Uterus (tissue), 4 donors: ENCODE results near the gene ZNF521. TPM values are rescaled to one million over a fixed set of nuclear protein-coding genes. Genes with fewer than 3 reads are reported as not detected.

Experiments
- DNase-seq, 2 donors: peaks; one replicate each; pipeline ENCODE4 v3.0.0-alpha.2; 2019 to 2020
- H3K27ac ChIP-seq, 2 donors: fragments of 200-600 bp; sonication (generic); 1 replicate in 1 of 2; 2 replicates in 1 of 2; pipeline ENCODE4 v1.5.1; 2016 to 2018
- H3K27me3 ChIP-seq, 2 donors: fragments of 200-600 bp; sonication (generic); one replicate each; pipeline ENCODE4 v1.5.1; 2018 to 2019; ENCODE audit warnings: control low read depth in 1 of 2
- H3K36me3 ChIP-seq, 2 donors: fragments of 200-600 bp; sonication (generic); one replicate each; pipeline ENCODE4 v1.5.1; 2019; ENCODE audit warnings: control low read depth in 1 of 2
- H3K4me1 ChIP-seq, 2 donors: fragments of 200-600 bp; sonication (generic); one replicate each; pipeline ENCODE4 v1.5.1; 2018 to 2019; ENCODE audit warnings: control low read depth in 1 of 2
- H3K4me3 ChIP-seq, 2 donors: fragments of 200-600 bp; sonication (generic); 1 replicate in 1 of 2; 2 replicates in 1 of 2; pipeline ENCODE4 v1.5.1; 2018 to 2019; ENCODE audit warnings: mild to moderate bottlenecking in 1 of 2
- H3K9me3 ChIP-seq, 2 donors: fragments of 200-600 bp; sonication (generic); one replicate each; pipeline ENCODE4 v1.5.1; 2019; ENCODE audit warnings: control low read depth in 1 of 2
- CTCF ChIP-seq, 4 experiments: fragments of 200-600 bp in 2 of 4; fragments of 450-650 bp in 2 of 4; sonication (generic) in 2 of 4; IDR thresholded peaks; one replicate each; pipeline ENCODE4 v1.5.1; 2016 to 2019; ENCODE audit warnings: antibody characterized with exemption in 4 of 4, mild to moderate bottlenecking in 2 of 4, moderate library complexity in 1 of 4
- POLR2A ChIP-seq, 2 donors: fragments of 450-650 bp; IDR thresholded peaks; one replicate each; pipeline ENCODE4 v1.6.1; 2016; ENCODE audit warnings: antibody characterized with exemption in 2 of 2, mild to moderate bottlenecking in 1 of 2, moderate library complexity in 1 of 2
- intact Hi-C: fragments of 100-400 bp; cut with DNase I; formaldehyde crosslinking; loops from one replicate; pipeline ENCODE4 v1.15.1; 2023; ENCODE audit warnings: low total_unique reads
- total RNA-seq, 4 donors: library from RNA; depleted of rRNA in 3 of 4; stranded (reverse); fragments of >200 nt in 3 of 4; gene quantifications; one replicate each; pipeline versions ENCODE4 v1.1.0 to v1.2.4, GENCODE V29; 2014 to 2023
- donor health status: DM: yes; HTN: yes; CAD: no.

Gene ZNF521
- total RNA-seq, 4 donors from 2014 or later = 47.4 to 116 (median 72.8) TPM

GRCh38 chr18:25352629-25353005 is 651 bp upstream of the ZNF521 start:
- intact Hi-C loops = no loop called here
- no peaks in the 10 kb centered on the region for H3K4me1 ChIP-seq

DNA sequence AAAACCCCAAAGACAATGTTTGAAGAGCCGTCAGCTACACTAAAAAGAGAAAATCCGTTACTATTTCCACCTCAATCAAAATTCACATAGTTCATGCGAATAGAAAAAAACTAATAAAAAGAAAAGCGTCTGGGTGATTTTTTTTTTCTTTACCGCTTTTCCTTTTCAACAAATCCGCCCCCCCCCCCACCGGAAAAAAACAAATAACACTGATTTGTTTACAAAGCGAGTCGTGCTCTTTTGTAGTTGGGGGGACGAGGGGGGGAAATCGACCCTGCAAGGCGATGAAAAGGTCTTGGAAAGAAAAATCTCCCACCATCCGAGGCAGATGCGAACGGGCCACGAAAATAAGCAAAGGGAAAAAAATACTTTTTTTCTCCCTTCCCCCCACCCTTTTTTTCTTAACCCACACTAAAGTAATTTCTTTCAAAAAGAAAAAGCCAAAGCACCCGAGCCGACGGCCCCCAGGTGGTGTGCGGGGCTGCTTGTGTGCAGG is 638 bp downstream of the ZNF521 start:
- DNase-seq = peak in 1 of 2 donors; percentile 29
- H3K9me3 ChIP-seq = no peaks in the 10 kb centered on the region
- no peaks in the 10 kb centered on the region for H3K4me1 ChIP-seq
- H3K36me3 ChIP-seq = no peaks in the 10 kb centered on the region
- peak overlapping the region; percentile 55 to 60 for H3K4me3 ChIP-seq
- H3K27me3 ChIP-seq = no peaks in the 10 kb centered on the region
- TF ChIP-seq CTCF (IDR thresholded peaks at IDR 0.05) (no peak), POLR2A (IDR thresholded peaks at IDR 0.05) (no peak)
- intact Hi-C loops = no loop called here
- peak overlapping the region; percentile 95 for H3K27ac ChIP-seq

More at GRCh38 chr18:25352629-25353005, 651 bp upstream of the ZNF521 start:
- peak overlapping the region; percentile 18 to 41 for H3K4me3 ChIP-seq
- TF ChIP-seq POLR2A (IDR thresholded peaks at IDR 0.05) = no peak
- TF ChIP-seq CTCF (IDR thresholded peaks at IDR 0.05) = no peak
- no peaks in the 10 kb centered on the region for H3K9me3 ChIP-seq
- no peak for DNase-seq
- peak overlapping the region; percentile 61 to 95 for H3K27ac ChIP-seq
- H3K36me3 ChIP-seq = no peaks in the 10 kb centered on the region
- H3K27me3 ChIP-seq = no peaks in the 10 kb centered on the region

GRCh38 chr18:25350489-25351251 is 1.3 kb downstream of the ZNF521 start:
- TF ChIP-seq CTCF (IDR thresholded peaks at IDR 0.05) (no peak), POLR2A (IDR thresholded peaks at IDR 0.05) (peak in 1 of 2 donors; percentile 49)
- intact Hi-C loops = no loop called here
- H3K9me3 ChIP-seq = no peaks in the 10 kb centered on the region

DNA sequence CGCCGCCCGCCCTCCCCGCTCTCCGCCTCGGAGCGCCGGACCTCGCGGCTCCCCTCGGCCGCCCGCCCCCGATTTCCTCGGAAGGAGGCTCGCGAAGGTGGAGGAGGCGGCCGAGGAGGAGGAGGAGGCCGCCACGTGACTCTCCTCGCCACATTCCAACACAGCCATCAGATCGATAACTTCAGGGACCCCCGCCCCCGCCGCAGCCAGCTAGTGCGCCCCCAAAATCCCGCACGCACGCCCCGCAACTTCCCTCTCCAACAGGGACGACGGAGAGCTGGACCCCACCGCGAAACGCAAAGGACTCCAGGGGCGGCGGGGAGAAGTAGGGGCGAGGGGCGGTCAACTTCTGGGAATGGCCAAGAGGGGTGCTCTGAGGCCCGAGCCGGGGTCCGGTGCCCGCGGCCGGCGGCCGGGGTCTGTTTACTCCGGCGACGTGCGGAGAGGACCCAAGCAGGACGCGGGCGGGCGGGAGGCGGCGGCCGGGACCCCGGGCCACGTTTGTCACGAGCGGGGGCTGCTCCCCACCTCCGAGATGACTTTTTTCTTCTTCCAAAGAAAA is 2.0 kb downstream of the ZNF521 start:
- Histone ChIP-seq H3K4me1 (no peaks in the 10 kb centered on the region), H3K9me3 (no peaks in the 10 kb centered on the region), H3K27ac (peak overlapping the region; percentile 95), H3K4me3 (peak overlapping the region; percentile 55 to 60), H3K36me3 (no peaks in the 10 kb centered on the region), H3K27me3 (no peaks in the 10 kb centered on the region)
- intact Hi-C loops = loop anchor here (10.0 kb wide), 1 partner anchor 115 kb away; no protein-coding TSS in a partner anchor
- TF ChIP-seq POLR2A (IDR thresholded peaks at IDR 0.05) (no peak), CTCF (IDR thresholded peaks at IDR 0.05) (no peak)
- DNase-seq = peak; percentile 34 to 40

More at GRCh38 chr18:25350489-25351251, 1.3 kb downstream of the ZNF521 start:
- peak overlapping the region; percentile 55 to 60 for H3K4me3 ChIP-seq
- H3K27ac ChIP-seq = peak overlapping the region; percentile 95
- H3K36me3 ChIP-seq = no peaks in the 10 kb centered on the region
- DNase-seq = peak; percentile 65 to 69
- H3K27me3 ChIP-seq = no peaks in the 10 kb centered on the region
- H3K4me1 ChIP-seq = no peaks in the 10 kb centered on the region
